Effector CD4-positive, alpha-beta T cell (primary cell): Measurements from ENCODE around the gene POLN.

Experiments used
- DNase-seq: peaks from one replicate; pipeline ENCODE4 v3.0.0-alpha.2; 2020

The POLN gene

GRCh38 chr4:2103127-2103842 lies 138.6 kb downstream of the POLN start:
- no peak for DNase-seq

- no peak for DNase-seq
These were observed 139.7 kb downstream of the POLN start for GRCh38 chr4:2102045-2102883.

GRCh38 chr4:2101346-2102044 lies 140.4 kb downstream of the POLN start:
- no peak for DNase-seq

GRCh38 chr4:2096073-2096609 lies 145.8 kb downstream of the POLN start:
- no peak for DNase-seq

- no peak for DNase-seq
These were observed 146.5 kb downstream of the POLN start for GRCh38 chr4:2095236-2096072.

GRCh38 chr4:2094545-2094944 lies 147.4 kb downstream of the POLN start:
- DNase-seq, result no peak

- no peak for DNase-seq
These were observed 148.7 kb downstream of the POLN start for GRCh38 chr4:2093265-2093664.

- DNase-seq, result no peak
These were observed 149.3 kb downstream of the POLN start for GRCh38 chr4:2092669-2093053.

- no peak for DNase-seq
These were observed 149.8 kb downstream of the POLN start for GRCh38 chr4:2091990-2092668.

- DNase-seq, result no peak
These were observed 151.3 kb downstream of the POLN start for GRCh38 chr4:2090642-2091041.

- no peak for DNase-seq
These were observed 152.7 kb downstream of the POLN start for GRCh38 chr4:2089222-2089621.

- DNase-seq, result no peak
These were observed 154.8 kb downstream of the POLN start for GRCh38 chr4:2087170-2087569.

- DNase-seq, result no peak
These were observed 156.4 kb downstream of the POLN start for GRCh38 chr4:2085496-2085901.

GRCh38 chr4:2084316-2084715 lies 157.6 kb downstream of the POLN start:
- DNase-seq, result no peak

GRCh38 chr4:2083826-2084160 lies 158.1 kb downstream of the POLN start:
- no peak for DNase-seq

- no peak for DNase-seq
These were observed 158.7 kb downstream of the POLN start for GRCh38 chr4:2083116-2083825.

- DNase-seq, result no peak
These were observed 159.3 kb downstream of the POLN start for GRCh38 chr4:2082627-2083026.

GRCh38 chr4:2082118-2082517 lies 159.8 kb downstream of the POLN start:
- no peak for DNase-seq

GRCh38 chr4:2081540-2081939 lies 160.4 kb downstream of the POLN start:
- no peak for DNase-seq

- no peak for DNase-seq
These were observed 161.3 kb downstream of the POLN start for GRCh38 chr4:2080429-2081300.
